Measurements from ENCODE around the gene NDST1. TPM values are rescaled to one million over a fixed set of nuclear protein-coding genes. Genes with fewer than 3 reads are reported as not detected.

NDST1 gene
- total and polyA plus RNA-seq, 2 of the 8 experiments (the other 6 are each of a cell fraction or from before 2014, with no cell fraction given): 27.0 to 72.0 TPM

DNA sequence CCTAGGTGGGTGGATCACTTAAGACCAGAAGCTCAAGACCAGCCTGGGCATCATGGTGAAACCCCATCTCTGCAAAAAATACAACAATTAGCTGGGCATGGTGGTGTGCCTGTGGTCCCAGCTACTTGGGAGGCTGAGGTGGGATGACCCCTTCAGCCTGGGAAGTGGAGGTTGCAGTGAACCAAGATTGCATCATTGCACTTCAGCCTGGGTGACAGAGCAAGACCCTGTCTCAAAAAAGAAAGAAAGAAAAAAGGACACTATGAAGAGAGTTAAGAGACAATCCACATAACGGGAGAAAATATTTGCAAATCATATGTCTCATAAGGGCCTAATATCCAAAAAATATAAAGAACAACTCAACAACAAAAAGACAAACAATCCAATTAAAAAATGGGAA, 57.9 kb downstream of the NDST1 start:
- H3K27ac ChIP-seq (ENCODE audit: low read depth, low read length): no peak overlapping the region
- no peaks in the 10 kb centered on the region; a peak in 1 of 4 replicates for H3K9me3 ChIP-seq (ENCODE audit: insufficient read depth in 2 of 2, low read depth in 1 of 2, low read length in 1 of 2)
- H3K23ac ChIP-seq (ENCODE audit: insufficient read length): no peak overlapping the region
- H4K5ac ChIP-seq (ENCODE audit: insufficient read length, low read depth, low read length): no peak overlapping the region
- H3K36me3 ChIP-seq (ENCODE audit: control insufficient read depth in 2 of 4, insufficient read depth in 4 of 4, low read length in 3 of 4): no peaks in the 10 kb centered on the region
- no peak for DNase-seq (ENCODE audit: low read depth in 1 of 2, low spot score in 2 of 2)
- no peak for TF ChIP-seq CTBP2 (IDR thresholded peaks at IDR 0.05; ENCODE audit: borderline replicate concordance, insufficient read depth, insufficient read length, low read length)
- 0 out of 2 replicates have a peak, but pooled peaks have one; percentile 16 for TF ChIP-seq CEBPB (IDR thresholded peaks at IDR 0.05; ENCODE audit: low read depth, low read length)
- no peak overlapping the region for H4K8ac ChIP-seq (ENCODE audit: extremely low read depth, insufficient read depth, low read length)
- H3K14ac ChIP-seq (ENCODE audit: insufficient read length): no peak overlapping the region
- H3K18ac ChIP-seq (ENCODE audit: extremely low read depth, low read length): no peak overlapping the region
- no peak overlapping the region for H2BK20ac ChIP-seq (ENCODE audit: low read length)
- H2BK15ac ChIP-seq (ENCODE audit: low read length): no peak overlapping the region
- POLR2A ChIA-PET (ENCODE audit: partially characterized antibody): interaction anchor here (1.3 kb wide), 1 partner anchor 106 kb away, joined by 3 read pairs; no protein-coding TSS in a partner anchor
- no peaks in the 10 kb centered on the region for H3K4me1 ChIP-seq (replicated peaks in 1 of 4; ENCODE audit: control insufficient read depth in 3 of 4, insufficient read depth in 4 of 4, low read length in 3 of 4)
- FAIRE-seq: no peak
- H3K79me1 ChIP-seq (ENCODE audit: low read depth, low read length): no peaks in the 10 kb centered on the region
- CTCF ChIA-PET (ENCODE audit: partially characterized antibody): interaction anchor here (0.6 to 14.7 kb wide), 10 partner anchors 11 to 281 kb away, joined by 3 to 303 read pairs (median 5); partner anchors contain the start of genes IRGM and MYOZ3
- no peak overlapping the region for H2BK12ac ChIP-seq (ENCODE audit: low read depth, low read length)
- no peak overlapping the region for H4K91ac ChIP-seq (replicated peaks; ENCODE audit: insufficient read length, low read length)
- H2AFZ ChIP-seq (ENCODE audit: low read length): no peak overlapping the region
- 85% methylated on average over 1 of the region's 1 CpG; no CpG with 5 or more reads in 1 of the 2 experiments for WGBS, 2 experiments (ENCODE audit: extremely low coverage in 1 of 2, insufficient coverage in 1 of 2, insufficient read length in 1 of 2, insufficient replicate concordance in 2 of 2, low coverage in 1 of 2, low lambda C conversion rate in 2 of 2, missing lambda C conversion rate in 1 of 2)
- no peaks in the 10 kb centered on the region for H3K23me2 ChIP-seq (ENCODE audit: low read depth, low read length)
- H2BK5ac ChIP-seq (ENCODE audit: low read depth, low read length): no peak overlapping the region
- H2BK120ac ChIP-seq (replicated peaks; ENCODE audit: low read depth, low read length): no peak overlapping the region
- no peaks in the 10 kb centered on the region for H3K27me3 ChIP-seq (replicated peaks in 1 of 4; ENCODE audit: control insufficient read depth in 3 of 4, extremely low read depth in 1 of 4, insufficient read depth in 3 of 4, low read length in 3 of 4)
- no peak overlapping the region for H3K4me2 ChIP-seq (ENCODE audit: insufficient read depth in 1 of 2, low read depth in 2 of 2, low read length in 2 of 2)
- no peaks in the 10 kb centered on the region for H4K20me1 ChIP-seq (replicated peaks in 1 of 2; ENCODE audit: control insufficient read depth in 1 of 2, insufficient read depth in 2 of 2, low read length in 2 of 2)
- no peak overlapping the region for H3K56ac ChIP-seq (replicated peaks; ENCODE audit: insufficient read length, low read depth, low read length)
- no peak overlapping the region for H3K4me3 ChIP-seq (ENCODE audit: extremely low read depth in 1 of 4, insufficient read depth in 2 of 4, low read depth in 3 of 4, low read length in 4 of 4)
- no peaks in the 10 kb centered on the region for H3K79me2 ChIP-seq (ENCODE audit: control insufficient read depth in 1 of 2, insufficient read depth in 2 of 2, low read length in 2 of 2)
- H2AK5ac ChIP-seq (ENCODE audit: low read depth, low read length): no peak overlapping the region
- no peak overlapping the region for H3K4ac ChIP-seq (replicated peaks; ENCODE audit: insufficient read length, low read depth, low read length)
- H3K9ac ChIP-seq (replicated peaks in 1 of 4; ENCODE audit: extremely low read depth in 1 of 4, low read depth in 3 of 4, low read length in 3 of 4): no peak overlapping the region
